IMR-90 (cell line): ENCODE data around the gene CCNI2. TPM values are rescaled to one million over a fixed set of nuclear protein-coding genes. Genes with fewer than 3 reads are reported as not detected.

Experiments used
- polyA plus RNA-seq, 3 experiments: library from polyadenylated mRNA; depleted of rRNA; stranded (reverse); fragments of >200 nt; gene quantifications; 2 replicates each; pipeline ENCODE4 v1.2.3, GENCODE V29; 2012; ENCODE audit warnings: low replicate concordance in 1 of 3
- total RNA-seq: library from RNA; depleted of rRNA; stranded (reverse); fragments of >200 nt; gene quantifications from 2 replicates; pipeline ENCODE4 v1.2.3, GENCODE V29; 2012; rRNA removed

Gene CCNI2
- total and polyA plus RNA-seq, 2 of the 4 experiments (the other 2 are of a cell fraction), result not detected

Other genes with a start within 250 kb of the CCNI2 start
- not detected in 2 replicates for gene IL5, start 203.9 kb upstream of the CCNI2 start, total RNA-seq
- gene IL5, start 203.9 kb upstream of the CCNI2 start, polyA plus RNA-seq (2012; rRNA removed), result not detected in 2 replicates
- gene RAD50, start 190.4 kb upstream of the CCNI2 start, total RNA-seq, result 5.2 and 13.3 TPM in 2 replicates
- 6.2 and 7.2 TPM in 2 replicates for gene RAD50, start 190.4 kb upstream of the CCNI2 start, polyA plus RNA-seq (2012; rRNA removed)
- not detected in 2 replicates for gene IL13, start 89.3 kb upstream of the CCNI2 start, total RNA-seq
- gene IL13, start 89.3 kb upstream of the CCNI2 start, polyA plus RNA-seq (2012; rRNA removed), result not detected in 2 replicates
- gene IL4, start 73.4 kb upstream of the CCNI2 start, total RNA-seq, result not detected in 2 replicates
- not detected in 2 replicates for gene IL4, start 73.4 kb upstream of the CCNI2 start, polyA plus RNA-seq (2012; rRNA removed)
- 4.3 and 9.4 TPM in 2 replicates for gene KIF3A, start 9.9 kb upstream of the CCNI2 start, total RNA-seq
- gene KIF3A, start 9.9 kb upstream of the CCNI2 start, polyA plus RNA-seq (2012; rRNA removed), result 3.4 and 4.5 TPM in 2 replicates
- 60.5 and 67.2 TPM in 2 replicates for gene SEPTIN8, start 29.8 kb downstream of the CCNI2 start, total RNA-seq
- 54.7 and 56.2 TPM in 2 replicates for gene SEPTIN8, start 29.8 kb downstream of the CCNI2 start, polyA plus RNA-seq (2012; rRNA removed)
- under 0.01 TPM in 1 of 2 replicates, not detected in the other for gene SOWAHA, start 65.9 kb downstream of the CCNI2 start, total RNA-seq
- 0.03 TPM in 1 of 2 replicates, not detected in the other for gene SOWAHA, start 65.9 kb downstream of the CCNI2 start, polyA plus RNA-seq (2012; rRNA removed)
- 1.4 and 2.5 TPM in 2 replicates for gene SHROOM1, start 83.2 kb downstream of the CCNI2 start, total RNA-seq
- gene SHROOM1, start 83.2 kb downstream of the CCNI2 start, polyA plus RNA-seq (2012; rRNA removed), result 6.3 and 8.8 TPM in 2 replicates
- 0.18 and 0.28 TPM in 2 replicates for gene GDF9, start 119.0 kb downstream of the CCNI2 start, total RNA-seq
- 0.16 and 0.21 TPM in 2 replicates for gene GDF9, start 119.0 kb downstream of the CCNI2 start, polyA plus RNA-seq (2012; rRNA removed)
- 69.7 and 73.7 TPM in 2 replicates for gene UQCRQ, start 119.2 kb downstream of the CCNI2 start, total RNA-seq
- 292 and 406 TPM in 2 replicates for gene UQCRQ, start 119.2 kb downstream of the CCNI2 start, polyA plus RNA-seq (2012; rRNA removed)
- under 0.01 TPM in 2 replicates for gene LEAP2, start 126.2 kb downstream of the CCNI2 start, total RNA-seq
- 0.23 and 0.36 TPM in 2 replicates for gene LEAP2, start 126.2 kb downstream of the CCNI2 start, polyA plus RNA-seq (2012; rRNA removed)
- gene AFF4, start 216.2 kb downstream of the CCNI2 start, total RNA-seq, result 57.2 and 67.2 TPM in 2 replicates
- 26.0 and 27.3 TPM in 2 replicates for gene AFF4, start 216.2 kb downstream of the CCNI2 start, polyA plus RNA-seq (2012; rRNA removed)